Fibroblast of villous mesenchyme (primary cell): ENCODE data around the gene PRR18. TPM values are rescaled to one million over a fixed set of nuclear protein-coding genes. Genes with fewer than 3 reads are reported as not detected.

Source experiments
- DNase-seq: peaks from one replicate; pipeline ENCODE4 v3.0.0-alpha.2; 2010; ENCODE audit warnings: low read depth
- H3K4me3 ChIP-seq: 2 replicates; pipeline ENCODE4 v1.5.1; 2011; ENCODE audit warnings: low read depth, mild to moderate bottlenecking, low read length
- CTCF ChIP-seq: IDR thresholded peaks from 2 replicates; pipeline ENCODE4 v1.5.1; 2012; ENCODE audit warnings: low read depth, mild to moderate bottlenecking, low read length; ENCODE audit not compliant: insufficient read depth
- total RNA-seq: library from RNA; depleted of rRNA; stranded (reverse); fragments of >200 nt; gene quantifications from 2 replicates; pipeline ENCODE4 v1.2.3, GENCODE V29; 2012

PRR18 gene
- total RNA-seq, 1 donor, result under 0.01 TPM

DNA sequence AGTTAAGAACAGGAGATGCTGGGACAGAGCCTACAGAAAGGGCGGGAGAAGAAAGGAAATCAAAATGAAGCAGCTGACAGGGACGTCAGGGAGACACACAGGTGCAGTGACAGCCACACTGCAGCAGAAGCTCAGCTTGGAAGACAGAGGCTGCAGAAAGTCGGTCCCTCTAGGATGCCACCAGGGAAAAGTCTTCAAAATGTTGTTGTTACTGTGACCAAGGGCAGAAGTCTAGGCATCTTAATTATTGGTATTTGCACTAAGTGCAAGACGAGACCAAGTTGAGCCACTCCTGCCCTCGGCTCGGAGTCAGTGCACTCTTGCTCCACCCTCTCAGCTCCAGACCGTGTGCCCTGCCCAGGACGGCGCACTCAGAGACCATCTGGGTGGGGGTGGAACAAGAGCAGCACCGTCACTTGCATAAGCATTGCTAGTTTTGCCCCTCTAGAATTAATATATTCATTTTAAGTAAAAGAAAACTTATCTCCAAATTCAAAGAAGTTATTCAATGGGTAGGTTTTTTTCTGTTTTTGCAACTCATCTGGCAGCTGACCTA, 2.6 kb downstream of the PRR18 start:
- no peak overlapping the region for H3K4me3 ChIP-seq
- no peak for DNase-seq
- TF ChIP-seq CTCF, result no peak

DNA sequence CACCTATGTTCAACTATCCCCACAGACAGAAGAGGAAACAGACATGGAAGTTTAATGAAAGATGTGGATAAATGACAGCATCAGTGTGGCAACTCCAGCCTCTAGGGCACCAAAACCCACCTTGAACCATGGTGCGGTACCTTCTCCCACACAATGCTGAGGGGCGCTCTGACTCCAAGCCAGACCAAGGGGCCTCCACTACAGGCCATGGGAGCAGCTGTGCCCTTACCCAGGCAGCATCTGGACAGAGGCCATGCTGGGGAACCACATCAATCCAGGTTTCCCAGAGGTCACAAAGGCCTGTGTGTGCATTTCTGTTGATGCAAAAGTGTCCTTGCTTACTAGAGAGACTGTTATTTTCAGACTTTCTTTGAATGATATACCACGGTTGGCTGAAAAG, 4.1 kb downstream of the PRR18 start:
- no peak for TF ChIP-seq CTCF
- DNase-seq, result no peak
- H3K4me3 ChIP-seq, result no peak overlapping the region

GRCh38 chr6:166301611-166302529, 6.3 kb downstream of the PRR18 start:
- DNase-seq, result no peak
- no peak overlapping the region for H3K4me3 ChIP-seq

DNA sequence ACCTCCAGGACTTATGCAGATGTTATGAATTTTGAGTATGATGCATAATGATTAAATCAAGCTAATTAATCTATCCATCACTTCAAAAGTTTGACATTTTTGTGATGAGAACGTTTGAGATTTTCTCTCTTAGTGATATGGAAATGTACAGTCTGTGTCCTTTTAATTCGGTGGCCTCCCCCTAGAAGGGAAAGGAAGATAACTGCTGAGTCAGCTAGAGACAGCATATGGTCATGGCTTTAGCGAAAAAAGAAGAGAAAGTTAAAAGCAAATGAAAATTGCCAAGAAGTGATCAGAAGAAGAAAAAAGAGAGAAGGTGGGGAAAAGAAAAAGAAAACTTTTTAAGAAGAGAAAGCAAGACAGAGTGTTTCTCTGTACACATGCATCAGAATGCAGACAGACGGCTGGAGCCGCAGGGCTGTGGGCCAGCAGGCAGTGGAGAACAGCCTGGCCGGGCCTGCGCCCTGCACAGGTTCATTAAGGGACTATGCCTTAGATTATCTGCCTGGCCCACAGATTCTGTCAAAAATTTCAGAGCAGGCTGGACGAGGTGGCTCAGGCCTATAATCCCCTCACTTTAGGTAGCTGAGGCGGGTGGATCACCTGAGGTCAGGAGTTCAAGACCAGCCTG, 7.7 kb downstream of the PRR18 start:
- no peak overlapping the region for H3K4me3 ChIP-seq
- TF ChIP-seq CTCF, result no peak
- DNase-seq, result no peak

More at GRCh38 chr6:166301611-166302529, 6.3 kb downstream of the PRR18 start:
- no peak for TF ChIP-seq CTCF

DNA sequence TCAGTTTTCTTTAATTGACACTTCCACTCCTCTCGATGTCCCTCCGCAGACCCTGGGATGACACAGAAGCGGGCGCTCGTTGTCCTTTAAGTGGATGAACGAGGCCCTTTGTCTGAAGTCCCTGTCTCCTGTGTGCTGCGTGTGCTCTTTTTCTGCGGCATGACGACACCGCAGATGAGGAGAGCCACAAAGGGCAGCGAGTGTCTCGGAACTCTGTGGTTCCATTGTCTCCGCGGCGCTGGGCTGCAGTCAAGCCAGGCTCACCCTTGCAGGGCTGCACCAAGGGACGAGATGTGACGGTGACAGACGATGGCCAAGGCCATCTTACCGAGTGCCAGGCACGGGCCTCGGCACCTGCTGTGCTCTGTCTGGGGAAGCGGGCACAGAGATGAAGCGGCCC, 10.6 kb downstream of the PRR18 start:
- TF ChIP-seq CTCF, result no peak
- no peak for DNase-seq
- H3K4me3 ChIP-seq, result no peak overlapping the region

DNA sequence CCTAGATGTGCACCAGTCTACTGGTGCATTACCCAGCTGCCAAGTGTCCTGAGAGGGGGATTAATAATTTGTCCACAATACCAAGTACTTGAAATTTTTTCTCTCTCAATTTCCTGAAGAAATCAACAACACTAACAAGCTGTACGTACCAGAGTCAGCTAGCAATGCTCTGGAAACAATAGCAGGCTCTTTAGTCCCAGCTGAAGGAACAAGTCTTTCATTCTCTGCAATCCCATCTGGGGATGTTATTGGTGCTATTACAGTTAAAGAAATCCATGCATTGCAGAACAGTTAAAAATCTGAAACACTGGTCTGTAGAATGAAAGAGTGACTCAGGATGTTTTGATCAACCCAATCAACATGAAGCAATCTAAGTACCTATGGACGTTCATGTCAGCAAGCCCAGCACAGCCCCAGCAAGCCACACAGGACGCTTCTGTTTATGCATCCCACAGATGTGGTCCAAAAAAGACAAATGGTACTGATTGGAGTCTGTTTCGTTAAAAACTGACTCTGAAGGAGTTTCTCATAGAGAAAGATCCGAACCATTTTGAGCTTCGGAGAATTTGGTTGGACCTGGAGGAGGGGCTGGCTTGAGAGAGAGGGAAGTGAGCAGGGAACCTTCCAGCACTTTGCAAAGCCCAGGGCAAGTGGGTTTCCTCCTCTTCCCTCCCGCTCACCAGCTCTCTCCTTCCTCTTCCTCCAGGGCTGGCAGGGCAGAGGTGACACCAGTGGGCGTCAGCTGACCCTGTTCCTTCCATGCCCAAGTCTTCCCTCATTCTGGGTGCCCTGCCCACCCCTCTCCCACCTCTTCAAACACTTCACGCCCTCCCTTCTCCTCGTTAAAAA, 11.9 kb downstream of the PRR18 start:
- no peak for TF ChIP-seq CTCF
- H3K4me3 ChIP-seq, result no peak overlapping the region
- DNase-seq, result no peak
